ENCODE data around the gene MLLT10.

Gene MLLT10

DNA sequence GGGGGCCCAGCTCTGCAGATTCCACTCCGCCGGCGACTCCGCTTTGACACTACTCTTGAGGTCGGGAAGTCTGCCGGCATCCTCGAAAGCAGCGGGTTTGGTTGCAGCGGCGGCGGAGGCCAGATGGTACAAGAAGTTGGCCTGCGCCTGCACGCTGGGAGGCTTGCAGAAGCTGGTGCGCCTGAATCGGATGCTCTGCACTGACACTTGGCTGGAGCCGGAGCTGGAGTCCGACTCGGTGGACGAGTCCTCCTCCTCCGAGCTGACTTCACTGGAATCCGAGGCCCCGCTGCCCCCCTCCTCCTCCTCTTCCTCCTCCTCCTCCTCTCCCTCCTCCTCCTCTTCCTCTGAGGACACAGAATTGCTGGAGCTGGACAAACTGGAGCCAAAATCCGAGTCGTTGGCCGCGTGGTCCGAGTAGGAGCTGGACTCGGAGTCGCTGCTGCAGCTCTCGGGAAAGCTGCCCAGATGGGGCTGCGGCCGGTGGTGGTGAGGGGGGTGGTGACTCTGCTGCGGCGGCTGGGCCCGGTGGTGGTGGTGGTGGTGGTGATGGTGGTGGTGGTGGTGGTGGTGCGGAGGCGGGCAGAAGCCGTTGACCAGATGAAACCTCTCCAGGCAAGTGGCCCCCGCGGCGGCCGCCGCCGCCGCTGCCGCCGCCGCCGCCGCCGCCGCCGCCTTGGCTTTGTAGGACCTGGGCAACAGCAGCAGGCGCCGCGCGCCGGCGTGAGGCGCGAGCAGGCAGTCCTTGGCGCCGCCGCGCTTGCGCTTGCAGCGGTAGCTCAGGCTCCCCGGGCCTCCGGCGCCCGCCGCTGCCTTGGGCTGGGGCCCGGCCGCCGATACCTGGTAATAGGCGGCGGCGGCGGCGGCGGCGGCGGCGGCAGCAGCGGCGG, 17.5 kb upstream of the MLLT10 start:
- peak in 38 of 51 donors; percentile 20 to 84 (median 65) for DNase-seq

DNA sequence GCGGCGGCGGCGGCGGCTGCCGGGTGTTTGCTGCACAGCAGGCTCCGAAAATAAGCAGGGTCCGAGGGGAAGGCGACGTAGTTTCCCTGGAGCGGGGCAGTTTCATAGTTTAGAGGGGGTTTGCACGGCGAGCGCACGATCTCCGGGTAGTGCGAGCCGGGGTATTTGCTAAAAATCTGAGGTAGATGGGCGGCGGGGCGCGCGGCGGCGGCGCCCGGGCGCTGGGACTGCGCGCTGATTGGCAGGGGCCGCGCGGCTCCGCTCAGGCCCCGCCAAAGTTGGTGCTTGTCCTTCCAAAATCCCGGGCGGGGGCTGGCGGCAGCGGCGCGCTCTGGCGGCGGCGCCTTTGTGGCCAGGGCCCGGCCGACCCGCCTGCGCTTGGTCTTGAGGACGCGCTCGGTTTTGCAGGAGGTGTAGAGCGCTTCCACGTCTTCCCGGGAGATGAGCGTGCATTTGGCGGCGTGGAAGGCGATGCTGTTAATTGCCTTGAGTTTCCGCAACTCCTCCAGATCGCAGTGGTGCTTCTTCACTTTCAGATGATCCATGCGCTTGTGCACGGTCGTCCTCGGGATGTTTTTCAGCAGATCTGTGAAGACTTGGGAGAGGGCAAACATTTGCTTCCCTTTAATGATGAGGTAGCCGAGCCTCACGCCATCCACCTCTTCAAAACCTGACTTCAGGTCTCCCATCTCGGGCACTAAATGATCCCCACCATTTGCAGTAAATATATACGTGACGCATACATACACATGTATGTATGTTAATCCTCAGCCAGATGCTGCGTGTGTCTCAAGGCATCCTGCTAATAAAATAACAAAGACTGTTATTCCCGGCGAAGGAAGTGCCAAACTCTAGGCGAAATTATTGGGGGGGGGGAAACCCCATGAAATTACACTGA, 16.6 kb upstream of the MLLT10 start:
- DNase-seq: peak in 30 of 51 donors; percentile 21 to 71 (median 48)

DNA sequence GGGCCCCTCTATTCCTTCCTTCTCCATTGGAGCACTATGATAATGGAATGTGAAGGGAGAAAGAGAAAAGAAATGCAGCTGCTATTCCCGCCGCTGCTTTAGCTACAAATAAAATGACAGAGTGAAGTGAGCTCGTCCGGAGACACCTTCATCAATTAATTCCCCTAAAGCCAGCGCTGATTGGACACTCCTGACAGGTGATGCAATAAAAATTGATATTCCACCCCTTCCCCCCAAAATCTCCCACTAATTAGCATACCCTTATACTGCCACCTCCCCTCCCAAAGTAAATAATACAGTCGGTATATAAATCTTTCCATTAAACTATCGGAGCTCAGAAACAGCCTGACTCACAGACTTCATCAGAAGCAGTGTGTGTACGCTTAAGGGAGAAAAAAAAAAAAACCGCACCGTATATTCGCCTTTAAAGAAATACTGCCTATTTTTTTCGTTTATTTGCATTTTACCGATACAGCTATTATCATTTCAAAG, 15.8 kb upstream of the MLLT10 start:
- DNase-seq: peak in 2 of 51 donors; percentile 56 to 76

DNA sequence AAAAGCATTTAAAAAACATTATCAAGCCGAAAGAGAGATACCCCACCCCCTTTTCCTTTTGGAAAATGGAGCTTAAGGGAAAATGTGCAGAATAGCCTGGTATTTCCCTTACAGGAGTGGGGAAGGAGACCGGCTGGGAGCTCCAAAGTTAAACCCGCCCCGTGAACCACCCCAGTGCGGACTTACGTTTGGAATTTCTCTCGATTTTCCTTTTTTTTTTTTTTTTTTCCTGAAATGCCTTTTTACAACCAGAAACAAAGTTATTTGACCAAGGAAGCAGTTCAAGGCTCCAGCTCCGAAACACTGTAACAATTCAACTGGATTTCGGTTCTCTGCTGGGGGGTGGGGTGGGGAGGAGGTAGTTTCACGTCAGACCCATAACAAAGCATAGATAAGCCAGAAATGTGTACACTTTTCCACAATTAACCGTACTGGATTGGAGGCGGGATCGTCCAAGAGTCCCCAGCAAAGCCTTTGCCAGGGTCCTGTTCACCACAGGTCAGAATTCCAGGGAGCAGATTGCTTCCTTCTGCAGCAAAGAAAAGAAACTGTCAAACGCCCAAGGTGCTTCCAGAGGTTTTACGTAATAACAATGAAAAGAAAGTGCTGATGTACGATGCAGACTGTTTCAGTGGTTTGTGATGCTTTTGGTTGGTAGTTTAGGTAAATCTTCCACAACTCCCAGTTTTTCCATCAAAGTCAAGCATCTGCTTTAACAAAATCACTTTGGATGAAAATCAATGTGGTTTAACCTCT, 15.2 kb upstream of the MLLT10 start:
- DNase-seq: peak in 1 of 51 donors; percentile 47

DNA sequence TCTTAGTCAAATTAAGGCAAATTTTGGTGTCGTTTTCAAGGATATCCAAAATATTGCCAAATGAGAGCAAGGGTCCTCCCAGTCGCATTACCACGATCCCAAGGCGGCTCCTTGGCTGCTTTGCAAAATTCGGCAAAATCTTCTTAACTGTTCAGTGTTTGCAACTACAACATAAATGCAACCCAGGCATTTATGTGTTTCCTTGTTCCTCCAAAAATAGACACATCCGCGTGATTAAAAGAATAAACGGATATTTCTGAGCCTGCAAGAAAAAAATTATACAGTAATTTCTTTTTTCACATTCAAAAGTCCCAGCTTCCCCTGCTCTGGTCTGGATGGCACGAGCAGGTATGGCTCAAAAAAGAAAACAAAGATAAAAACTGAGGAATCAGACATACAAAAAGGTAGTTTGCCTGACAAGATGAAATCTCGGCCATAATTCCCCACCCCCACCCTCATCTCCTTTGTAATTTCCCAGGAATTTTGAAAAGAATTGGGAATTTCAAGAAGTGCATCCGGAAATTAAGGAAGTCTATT, 14.6 kb upstream of the MLLT10 start:
- peak in 1 of 51 donors; percentile 47 for DNase-seq

DNA sequence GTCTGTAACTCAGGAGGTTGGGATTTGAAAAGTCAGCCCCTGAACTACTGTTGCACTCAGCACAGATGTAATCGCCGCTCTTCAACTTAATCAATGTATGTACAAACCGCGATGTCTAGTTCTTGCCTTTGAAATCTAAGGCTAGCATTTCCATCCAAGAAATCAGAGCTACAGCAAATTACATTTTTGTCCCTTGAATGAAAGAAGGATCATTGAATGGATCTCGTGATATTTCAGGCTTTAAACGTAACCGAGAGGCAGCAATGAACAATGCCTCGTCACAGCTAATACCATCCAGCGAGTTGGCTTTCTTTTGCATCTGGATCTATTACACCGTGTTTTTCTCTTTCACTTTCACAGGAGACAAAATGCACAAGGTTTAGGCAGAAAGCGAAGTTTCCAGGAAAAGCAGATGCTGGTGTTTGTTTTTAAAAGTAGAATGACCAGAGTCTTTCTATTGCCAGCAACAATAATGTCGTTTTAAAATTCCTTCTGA, 14.0 kb upstream of the MLLT10 start:
- DNase-seq: peak in 2 of 51 donors; percentile 18 to 63

DNA sequence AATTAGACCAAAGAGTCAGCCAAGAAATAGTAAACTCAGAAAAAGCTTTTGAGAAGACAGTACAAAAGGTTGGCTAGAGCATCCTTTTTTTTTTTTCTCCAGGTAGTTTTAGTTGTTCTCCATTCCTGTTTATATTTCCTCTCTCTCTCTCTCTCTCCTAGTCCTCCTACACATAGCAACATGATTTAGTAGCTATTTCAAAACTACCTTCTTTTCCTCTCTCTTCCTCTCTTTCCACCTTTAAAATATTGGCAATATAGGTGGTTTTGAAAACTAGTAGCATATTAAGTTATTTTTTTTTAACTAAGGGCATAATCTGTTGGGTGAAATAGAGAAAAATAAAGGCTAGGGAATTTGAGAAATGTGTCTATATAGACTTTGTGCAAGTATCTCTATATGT, 13.5 kb upstream of the MLLT10 start:
- DNase-seq: no peak

DNA sequence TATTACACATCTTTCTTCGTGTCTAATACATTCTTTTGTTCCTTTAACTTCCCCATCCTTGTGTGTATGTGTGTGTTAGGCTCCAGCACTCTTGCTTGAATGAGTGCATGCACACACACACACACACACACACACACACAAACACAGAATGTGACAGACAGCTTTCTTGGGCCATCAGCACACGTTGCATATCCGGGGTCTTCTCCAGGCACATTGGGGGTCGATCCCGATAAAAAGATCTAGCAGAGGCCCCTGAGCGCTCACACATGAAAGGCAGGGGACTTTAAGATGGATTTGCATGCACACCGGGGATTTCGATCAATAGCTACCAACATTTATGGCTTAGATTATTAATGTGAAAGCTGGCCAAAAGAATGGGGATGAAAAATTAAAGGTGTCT, 13.1 kb upstream of the MLLT10 start:
- DNase-seq: no peak

DNA sequence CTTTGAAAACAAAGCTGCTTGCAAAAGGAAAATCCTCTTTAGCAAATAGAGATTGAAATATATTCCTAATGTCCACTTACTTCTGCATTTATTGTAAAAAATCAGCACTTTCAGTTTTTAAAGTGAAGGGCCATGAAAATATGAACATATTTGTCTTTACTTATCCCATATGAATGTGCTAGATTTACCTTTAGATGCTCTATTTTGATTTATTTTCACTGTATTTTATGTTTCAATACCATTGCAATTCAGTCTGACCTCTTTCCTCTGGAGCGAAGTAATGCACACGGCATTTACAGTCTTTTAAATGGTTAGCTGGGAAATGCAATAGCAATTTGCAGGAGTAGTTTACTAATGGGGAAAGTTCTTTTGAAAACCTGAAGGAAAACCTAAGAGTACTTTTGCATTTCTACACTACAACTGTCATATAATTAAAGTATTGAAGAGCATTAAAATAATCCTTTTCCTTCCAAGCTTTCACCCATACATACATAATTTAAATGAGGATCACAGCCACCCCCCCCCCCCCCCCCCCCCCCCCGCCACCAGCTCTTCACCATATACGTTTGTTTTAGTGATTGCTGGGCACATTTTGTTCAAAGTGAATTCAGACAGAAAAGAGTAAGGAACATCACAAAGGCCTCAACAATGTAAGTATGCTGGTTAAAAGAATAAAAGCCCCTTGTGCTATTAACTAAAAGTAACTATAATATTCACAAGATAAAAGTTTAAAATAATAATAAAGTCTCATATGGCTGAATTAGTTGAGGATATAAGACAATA, 12.1 kb upstream of the MLLT10 start:
- no peak for DNase-seq

DNA sequence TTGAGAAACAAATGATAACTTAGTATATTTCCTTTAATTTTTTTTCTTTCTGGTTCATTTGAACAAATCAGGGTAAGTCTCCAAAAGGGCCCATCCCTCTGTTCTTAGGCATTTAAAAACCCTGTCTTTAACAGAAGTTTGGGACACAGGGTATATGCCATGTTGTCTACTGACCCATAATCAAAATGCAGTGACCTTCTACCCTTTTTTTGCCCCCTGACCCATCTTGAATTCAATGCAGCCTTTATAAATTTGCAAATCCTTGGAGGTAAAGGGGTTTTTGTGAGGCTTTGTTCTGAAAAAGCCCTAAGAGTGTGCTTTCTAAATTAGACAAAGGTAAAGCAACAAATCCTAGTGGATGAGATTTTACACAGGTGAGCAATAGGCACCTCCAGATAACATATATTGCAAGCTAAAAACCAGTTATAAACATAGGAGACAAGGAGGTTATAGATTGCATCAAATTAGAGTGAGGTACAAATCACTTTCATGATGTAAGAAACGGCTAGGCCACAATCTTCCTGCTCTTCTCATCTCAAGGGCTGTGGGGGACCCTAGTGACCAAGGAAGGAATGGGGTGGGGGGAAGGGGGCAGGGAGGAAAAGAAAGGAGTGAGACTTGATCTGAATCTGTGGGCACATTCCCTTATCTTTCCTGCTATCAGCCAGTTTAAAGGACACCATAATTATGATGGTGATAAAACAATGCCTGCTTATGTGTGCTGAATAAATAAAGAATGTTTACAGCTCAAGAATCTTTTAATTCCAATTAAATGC, 11.2 kb upstream of the MLLT10 start:
- no peak for DNase-seq

DNA sequence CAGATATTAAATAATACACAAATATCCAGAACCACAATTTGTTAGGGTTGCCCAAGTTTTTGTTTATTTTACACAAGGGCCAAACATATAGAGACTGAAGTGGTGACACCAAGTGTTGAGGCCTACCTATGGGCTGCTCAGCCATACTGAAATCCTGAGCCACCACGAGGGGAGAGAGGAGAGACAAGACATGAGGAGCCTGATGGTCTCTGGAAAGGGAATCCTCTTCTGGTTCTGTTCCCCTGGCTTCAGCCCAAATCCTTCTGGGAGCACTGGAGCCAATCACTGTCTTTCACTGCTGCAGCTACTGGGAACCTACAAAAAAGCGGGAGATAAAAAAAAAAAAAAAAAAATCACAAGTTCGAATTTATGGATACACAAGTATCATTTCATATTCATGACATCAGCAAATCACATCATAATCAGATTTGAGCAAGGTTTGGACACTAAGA, 10.4 kb upstream of the MLLT10 start:
- peak in 4 of 51 donors; percentile 13 to 24 (median 16) for DNase-seq

DNA sequence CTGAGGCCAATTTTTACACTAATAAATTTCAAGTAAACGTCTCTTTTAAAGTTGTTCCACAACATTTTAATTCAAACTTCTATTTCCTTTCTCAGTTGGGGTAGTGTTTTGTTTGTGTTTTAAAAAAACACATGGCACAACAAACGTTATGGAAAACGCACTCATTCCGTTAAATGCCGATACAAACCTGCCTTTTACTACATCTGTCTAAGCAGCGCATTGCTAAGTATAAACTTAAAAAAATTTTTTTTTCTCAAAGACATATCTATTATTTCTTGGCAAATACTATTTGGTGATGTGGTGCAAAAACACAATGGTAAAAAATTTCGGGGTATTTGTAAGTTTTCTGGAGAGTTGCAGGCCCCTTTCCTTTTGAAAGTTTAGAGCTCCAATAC, 9.9 kb upstream of the MLLT10 start:
- no peak for DNase-seq

DNA sequence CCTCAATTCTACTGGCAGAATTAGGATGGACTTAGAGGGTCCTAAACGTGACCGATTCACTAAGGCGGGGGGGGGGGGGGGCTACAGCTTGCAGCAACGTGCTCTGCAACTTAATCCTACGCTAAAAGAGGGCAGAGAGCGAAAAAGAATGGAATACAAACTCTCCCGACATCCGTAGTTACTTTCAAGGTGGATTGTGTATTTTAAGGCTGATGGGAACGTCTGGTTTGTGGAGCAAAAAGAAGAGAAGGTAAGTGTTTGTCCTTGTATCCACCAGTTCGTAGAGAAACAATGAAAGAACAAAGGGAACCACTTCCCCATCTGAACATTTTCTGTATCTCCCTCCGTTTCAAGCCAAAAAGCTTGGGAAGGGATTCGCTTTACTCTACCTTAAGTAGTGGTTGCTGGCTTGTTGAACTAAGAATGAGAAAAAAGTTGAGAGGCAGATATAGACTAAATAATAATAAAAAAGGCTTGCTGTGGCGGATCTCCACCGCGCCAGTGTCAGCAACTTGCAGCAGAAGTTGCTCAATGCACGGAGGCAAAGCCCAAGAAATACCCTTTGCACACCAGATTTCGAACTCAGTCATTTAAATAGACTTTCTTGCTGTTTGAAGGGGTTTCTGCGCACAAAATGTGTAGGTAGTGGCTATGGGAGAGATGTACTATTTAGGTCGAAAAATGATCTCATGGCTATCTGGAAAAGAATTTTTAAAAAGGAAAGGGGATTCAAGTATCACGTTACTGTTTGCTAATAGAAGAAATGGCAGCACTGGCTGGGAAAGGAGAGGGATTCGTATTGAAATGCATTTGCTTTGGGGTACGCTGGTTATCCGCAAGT, 9.3 kb upstream of the MLLT10 start:
- peak in 5 of 51 donors; percentile 7 to 80 (median 15) for DNase-seq

DNA sequence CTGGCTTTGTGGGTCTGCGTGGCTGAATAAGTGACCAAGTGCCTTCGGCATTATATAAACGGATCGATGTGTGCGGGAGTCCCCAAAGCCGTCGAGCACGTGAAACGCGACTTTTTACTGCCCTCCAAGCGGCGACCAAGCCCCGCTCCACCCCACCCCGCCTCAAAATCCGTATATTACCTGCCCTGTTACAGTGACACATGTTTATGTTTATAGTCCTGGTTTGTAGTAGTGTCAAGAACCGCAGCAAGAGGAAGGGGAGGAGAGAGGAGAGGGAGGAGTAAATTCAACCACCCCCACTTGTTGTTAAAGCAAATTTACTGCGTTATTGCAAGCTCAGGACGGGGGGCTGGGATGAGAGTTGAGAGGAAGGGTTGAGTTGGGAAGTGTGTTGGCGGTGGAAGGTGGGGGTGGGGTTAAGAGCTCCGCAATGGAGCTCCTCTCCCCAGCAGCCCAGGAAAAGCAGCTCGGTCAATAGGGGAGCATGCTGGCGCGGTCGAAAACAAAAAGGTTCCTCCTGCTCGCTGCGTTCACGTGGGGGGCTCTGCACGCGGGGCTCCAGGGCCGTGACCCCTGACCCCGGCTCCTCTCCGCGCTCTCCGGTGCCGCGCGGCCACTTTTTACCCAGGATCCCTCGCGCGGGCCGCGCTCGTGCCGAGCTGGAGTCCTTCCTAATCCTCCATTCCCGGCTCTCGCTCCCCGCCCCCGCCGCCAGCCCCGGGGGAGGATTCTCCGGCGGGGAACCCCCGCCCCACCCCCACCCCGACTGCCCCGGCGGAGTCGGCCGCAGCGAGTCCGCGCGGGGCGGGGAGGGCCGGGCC, 8.5 kb upstream of the MLLT10 start, which contains the start of gene SKIDA1:
Gene SKIDA1 (minus strand): TSS at position 316 of the 821 bp plus-strand sequence. CDS start 7,860 bp downstream, outside the sequence.
- DNase-seq: peak in 50 of 51 donors; percentile 42 to 92 (median 82)

DNA sequence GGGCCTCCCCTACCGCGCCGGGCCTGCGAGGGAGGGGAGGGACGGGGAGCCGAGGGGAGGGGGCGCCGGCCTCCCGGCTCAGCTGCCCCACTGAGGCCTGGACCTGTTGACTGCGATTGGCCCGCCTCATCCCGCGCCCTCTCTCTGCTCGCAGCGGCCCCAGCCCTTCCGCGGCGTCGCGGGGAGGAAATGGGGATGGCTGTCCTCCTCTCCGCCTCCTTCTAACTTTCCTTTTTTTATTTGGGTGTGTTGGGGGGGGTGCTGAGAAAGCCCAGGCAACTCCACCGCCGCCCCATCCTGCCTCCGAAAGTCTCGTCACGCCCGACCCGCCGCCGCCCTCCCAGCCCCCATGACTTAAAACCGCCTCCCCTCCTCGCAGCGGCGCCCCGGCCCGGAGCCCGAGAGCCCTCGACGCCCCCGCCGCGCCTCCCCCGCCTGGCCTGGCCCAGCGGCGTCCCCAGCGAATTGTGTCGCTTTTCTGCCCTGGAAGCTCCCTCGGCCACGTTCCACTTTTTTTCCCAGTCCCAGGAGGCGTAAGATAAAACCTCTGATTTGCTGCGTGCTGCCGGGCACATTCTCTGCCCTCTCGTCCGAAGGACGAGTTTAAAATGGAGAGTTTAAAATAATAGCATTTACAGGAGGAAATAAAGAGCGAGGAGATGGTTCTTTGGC, 7.7 kb upstream of the MLLT10 start:
- peak in 48 of 51 donors; percentile 34 to 92 (median 80) for DNase-seq

All from hypothalamus (tissue), 51 donors.